Astrocyte (in vitro differentiated cells and primary cell): ENCODE measurements around the gene CDH8. TPM values are rescaled to one million over a fixed set of nuclear protein-coding genes. Genes with fewer than 3 reads are reported as not detected.

Experiments used
- DNase-seq: peaks from one replicate; pipeline ENCODE4 v3.0.0-alpha.2; 2010; ENCODE audit warnings: low read depth
- FAIRE-seq: peaks from 2 replicates; lab custom pipeline; 2011; peaks lifted over from hg19 to GRCh38; lab: Jason Lieb, UNC
- H2AFZ ChIP-seq: 2 replicates; pipeline ENCODE4 v1.6.0; 2012; ENCODE audit warnings: low read depth, low read length, inconsistent platforms
- H3K27ac ChIP-seq: 2 replicates; pipeline ENCODE4 v1.5.1; 2011; ENCODE audit warnings: low read depth, low read length, inconsistent platforms
- H3K27me3 ChIP-seq: 2 replicates; pipeline ENCODE4 v1.6.0; 2011; ENCODE audit warnings: low read length, inconsistent platforms; ENCODE audit not compliant: insufficient read depth
- H3K36me3 ChIP-seq: 2 replicates; pipeline ENCODE4 v1.5.1; 2011; ENCODE audit warnings: low read length, inconsistent platforms; ENCODE audit not compliant: insufficient read depth
- H3K4me1 ChIP-seq: 2 replicates; pipeline ENCODE4 v1.5.1; 2011; ENCODE audit warnings: low read length, inconsistent platforms; ENCODE audit not compliant: insufficient read depth
- H3K4me2 ChIP-seq: 2 replicates; pipeline ENCODE4 v1.6.0; 2012; ENCODE audit warnings: low read length, inconsistent platforms
- H3K4me3 ChIP-seq: 2 replicates; pipeline ENCODE4 v1.5.1; 2011; ENCODE audit warnings: low read depth, mild to moderate bottlenecking, low read length, inconsistent platforms; ENCODE audit not compliant: insufficient read depth
- H3K79me2 ChIP-seq: 2 replicates; pipeline ENCODE4 v1.6.0; 2012; ENCODE audit warnings: mild to moderate bottlenecking, low read length, inconsistent platforms; ENCODE audit not compliant: insufficient read depth
- H3K9ac ChIP-seq: 2 replicates; pipeline ENCODE4 v1.6.0; 2012; ENCODE audit warnings: mild to moderate bottlenecking, low read length, inconsistent platforms
- H3K9me3 ChIP-seq: 2 replicates; pipeline ENCODE4 v1.5.1; 2012; ENCODE audit warnings: low read depth, mild to moderate bottlenecking, low read length, inconsistent platforms; ENCODE audit not compliant: insufficient read depth
- H4K20me1 ChIP-seq: 2 replicates; pipeline ENCODE4 v1.6.0; 2012; ENCODE audit warnings: low read length, inconsistent platforms; ENCODE audit not compliant: insufficient read depth
- H3K27ac Mint-ChIP-seq: one replicate; pipeline ENCODE4 v1.8.0; 2021; ENCODE audit warnings: mild to moderate bottlenecking, mixed read lengths; ENCODE audit not compliant: unreplicated experiment
- H3K27me3 Mint-ChIP-seq: one replicate; pipeline ENCODE4 v1.8.0; 2021; ENCODE audit warnings: low read depth, mixed read lengths; ENCODE audit not compliant: unreplicated experiment
- H3K36me3 Mint-ChIP-seq: one replicate; pipeline ENCODE4 v1.8.0; 2021; ENCODE audit warnings: low read depth, mixed read lengths; ENCODE audit not compliant: unreplicated experiment
- H3K4me1 Mint-ChIP-seq: one replicate; pipeline ENCODE4 v1.8.0; 2021; ENCODE audit warnings: low read depth, mixed read lengths; ENCODE audit not compliant: unreplicated experiment
- H3K4me3 Mint-ChIP-seq: one replicate; pipeline ENCODE4 v1.8.0; 2021; ENCODE audit warnings: mild to moderate bottlenecking, moderate library complexity, mixed read lengths; ENCODE audit not compliant: unreplicated experiment
- H3K9me3 Mint-ChIP-seq: one replicate; pipeline ENCODE4 v1.8.0; 2021; ENCODE audit warnings: mild to moderate bottlenecking, mixed read lengths; ENCODE audit not compliant: unreplicated experiment
- EZH2 ChIP-seq: IDR thresholded peaks from 2 replicates; pipeline ENCODE4 v1.6.1; 2012; ENCODE audit warnings: mild to moderate bottlenecking, low read length, inconsistent platforms; ENCODE audit not compliant: insufficient read depth
- total RNA-seq: library from RNA; stranded (reverse); gene quantifications from 2 replicates; pipeline ENCODE4 v1.2.1, GENCODE V29; 2021
- TF ChIP-seq, protein P1 (sequence below): IDR thresholded peaks from 2 replicates; pipeline ENCODE4 v1.5.1; 2011; ENCODE audit warnings: low read depth, mild to moderate bottlenecking, inconsistent platforms, low read length, moderate library complexity; ENCODE audit not compliant: insufficient read depth

Gene CDH8
- total RNA-seq, 1 donor from 2014 or later = 17.5 TPM

DNA sequence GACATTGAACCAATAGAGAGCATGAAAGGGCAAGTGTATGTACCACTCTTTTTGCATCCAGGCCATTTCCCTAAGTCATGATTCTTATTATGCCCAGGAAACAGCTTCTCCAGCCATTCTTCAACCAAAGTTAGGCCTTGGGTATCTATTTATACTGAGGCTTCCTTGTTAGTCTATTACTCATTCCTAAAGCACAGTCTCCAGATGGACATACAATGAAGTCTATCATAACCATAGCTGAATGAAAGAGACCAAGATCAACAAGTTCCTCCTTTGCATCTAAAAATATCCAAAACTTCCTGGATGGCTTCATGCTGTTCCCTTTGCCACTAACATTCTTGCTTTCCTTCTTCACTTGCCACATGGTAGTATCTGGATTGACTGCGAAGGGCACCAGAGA is 265.9 kb downstream of the CDH8 start:
- no peak overlapping the region for H3K4me3 Mint-ChIP-seq
- TF ChIP-seq, protein P1, sequence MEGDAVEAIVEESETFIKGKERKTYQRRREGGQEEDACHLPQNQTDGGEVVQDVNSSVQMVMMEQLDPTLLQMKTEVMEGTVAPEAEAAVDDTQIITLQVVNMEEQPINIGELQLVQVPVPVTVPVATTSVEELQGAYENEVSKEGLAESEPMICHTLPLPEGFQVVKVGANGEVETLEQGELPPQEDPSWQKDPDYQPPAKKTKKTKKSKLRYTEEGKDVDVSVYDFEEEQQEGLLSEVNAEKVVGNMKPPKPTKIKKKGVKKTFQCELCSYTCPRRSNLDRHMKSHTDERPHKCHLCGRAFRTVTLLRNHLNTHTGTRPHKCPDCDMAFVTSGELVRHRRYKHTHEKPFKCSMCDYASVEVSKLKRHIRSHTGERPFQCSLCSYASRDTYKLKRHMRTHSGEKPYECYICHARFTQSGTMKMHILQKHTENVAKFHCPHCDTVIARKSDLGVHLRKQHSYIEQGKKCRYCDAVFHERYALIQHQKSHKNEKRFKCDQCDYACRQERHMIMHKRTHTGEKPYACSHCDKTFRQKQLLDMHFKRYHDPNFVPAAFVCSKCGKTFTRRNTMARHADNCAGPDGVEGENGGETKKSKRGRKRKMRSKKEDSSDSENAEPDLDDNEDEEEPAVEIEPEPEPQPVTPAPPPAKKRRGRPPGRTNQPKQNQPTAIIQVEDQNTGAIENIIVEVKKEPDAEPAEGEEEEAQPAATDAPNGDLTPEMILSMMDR = no peak

DNA sequence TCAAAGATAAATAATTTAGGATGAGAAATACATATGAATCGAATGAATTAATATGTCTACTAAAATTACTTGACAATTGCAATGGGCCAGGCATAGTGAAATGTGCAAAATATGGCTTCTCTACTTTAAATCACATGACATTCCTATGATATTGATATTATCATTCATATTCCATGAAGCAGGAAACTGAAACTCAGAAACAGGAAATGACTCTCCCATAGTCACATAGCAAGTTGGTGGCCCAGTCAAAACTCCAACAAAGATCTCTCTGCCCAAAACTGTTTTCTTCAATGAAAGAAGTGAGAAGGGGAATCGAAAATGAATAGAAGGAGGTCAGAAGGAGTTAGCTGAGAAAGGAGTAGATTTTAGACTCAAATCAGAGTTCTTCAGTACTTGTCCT is 272.2 kb downstream of the CDH8 start:
- TF ChIP-seq, protein P1 = no peak
- TF ChIP-seq EZH2 = no peak
- H3K4me2 ChIP-seq = no peak overlapping the region
- H2AFZ ChIP-seq = no peak overlapping the region
- H3K36me3 Mint-ChIP-seq = no peaks in the 10 kb centered on the region
- no peaks in the 10 kb centered on the region for H3K36me3 ChIP-seq
- H3K27me3 Mint-ChIP-seq = no peaks in the 10 kb centered on the region
- peaks cover 3% of the 10 kb centered on the region for H3K9me3 Mint-ChIP-seq
- FAIRE-seq (no peak), DNase-seq (no peak)
- no peaks in the 10 kb centered on the region for H3K4me1 Mint-ChIP-seq
- no peak overlapping the region for H3K9ac ChIP-seq
- no peak overlapping the region for H3K4me3 ChIP-seq
- H3K27ac ChIP-seq = no peak overlapping the region
- H3K4me1 ChIP-seq = no peaks in the 10 kb centered on the region
- H3K4me3 Mint-ChIP-seq = no peak overlapping the region
- H3K9me3 ChIP-seq = no peaks in the 10 kb centered on the region
- H3K79me2 ChIP-seq = no peaks in the 10 kb centered on the region
- no peaks in the 10 kb centered on the region for H4K20me1 ChIP-seq
- H3K27me3 ChIP-seq = no peaks in the 10 kb centered on the region
- H3K27ac Mint-ChIP-seq = no peak overlapping the region

More for the DNA sequence above, 265.9 kb downstream of the CDH8 start:
- Histone ChIP-seq H3K9me3 (no peaks in the 10 kb centered on the region), H3K9ac (no peak overlapping the region), H3K27me3 (no peaks in the 10 kb centered on the region), H3K4me3 (no peak overlapping the region), H3K4me1 (no peaks in the 10 kb centered on the region), H4K20me1 (no peaks in the 10 kb centered on the region), H2AFZ (no peak overlapping the region), H3K79me2 (no peaks in the 10 kb centered on the region), H3K4me2 (no peak overlapping the region), H3K36me3 (no peaks in the 10 kb centered on the region), H3K27ac (no peak overlapping the region)
- H3K4me1 Mint-ChIP-seq = no peaks in the 10 kb centered on the region
- H3K9me3 Mint-ChIP-seq = peaks cover 3% of the 10 kb centered on the region
- H3K27ac Mint-ChIP-seq = no peak overlapping the region
- no peak for DNase-seq
- H3K27me3 Mint-ChIP-seq = no peaks in the 10 kb centered on the region
- no peak for FAIRE-seq
- H3K36me3 Mint-ChIP-seq = no peaks in the 10 kb centered on the region

DNA sequence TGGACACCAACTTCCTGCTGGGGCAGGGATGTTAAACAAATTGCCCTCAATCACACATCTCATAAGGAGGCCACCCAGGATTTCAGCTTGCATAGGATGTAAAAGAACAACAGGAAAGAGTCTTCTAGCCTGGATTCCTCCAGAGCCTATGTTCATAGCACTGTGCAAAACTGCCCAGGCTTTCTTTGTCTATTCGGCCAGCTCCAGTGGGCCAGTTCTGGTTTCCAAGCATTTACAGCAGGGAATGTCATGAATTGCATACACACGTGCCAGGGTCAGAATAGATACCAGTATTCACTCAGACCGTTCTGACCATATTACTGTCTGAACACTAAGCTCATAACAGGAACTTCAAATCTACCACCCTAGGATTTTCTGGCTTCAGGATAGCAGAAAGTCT is 273.2 kb downstream of the CDH8 start:
- no peaks in the 10 kb centered on the region for H3K27me3 Mint-ChIP-seq
- Histone ChIP-seq H4K20me1 (no peaks in the 10 kb centered on the region), H3K27me3 (no peaks in the 10 kb centered on the region), H3K4me1 (no peaks in the 10 kb centered on the region), H3K27ac (no peak overlapping the region), H3K9ac (no peak overlapping the region), H3K4me3 (no peak overlapping the region), H2AFZ (no peak overlapping the region), H3K79me2 (no peaks in the 10 kb centered on the region), H3K9me3 (no peaks in the 10 kb centered on the region), H3K4me2 (no peak overlapping the region), H3K36me3 (no peaks in the 10 kb centered on the region)
- no peak for FAIRE-seq
- no peak overlapping the region for H3K27ac Mint-ChIP-seq
- no peak overlapping the region for H3K4me3 Mint-ChIP-seq
- no peaks in the 10 kb centered on the region for H3K4me1 Mint-ChIP-seq
- H3K36me3 Mint-ChIP-seq = no peaks in the 10 kb centered on the region
- H3K9me3 Mint-ChIP-seq = peaks cover 3% of the 10 kb centered on the region
- no peak for DNase-seq
- TF ChIP-seq, protein P1 = no peak
- no peak for TF ChIP-seq EZH2
